Dendritic cell treated with granulocyte-macrophage colony-stimulating factor and Interleukin-4, amounts not matched to agents 40 ng/mL and 50 ng/mL, for 4 days (primary cell): ENCODE measurements around the gene PLSCR3.

Experiments
- H3K27ac Mint-ChIP-seq: one replicate; pipeline ENCODE4 v1.8.0; 2022; ENCODE audit warnings: mild to moderate bottlenecking, mixed read lengths
- H3K27me3 Mint-ChIP-seq: one replicate; pipeline ENCODE4 v1.8.0; 2022; ENCODE audit warnings: mild to moderate bottlenecking, mixed read lengths
- H3K36me3 Mint-ChIP-seq: one replicate; pipeline ENCODE4 v1.8.0; 2022; ENCODE audit warnings: low read depth, mixed read lengths
- H3K4me1 Mint-ChIP-seq: one replicate; pipeline ENCODE4 v1.8.0; 2022; ENCODE audit warnings: low read depth, mixed read lengths
- H3K4me3 Mint-ChIP-seq: one replicate; pipeline ENCODE4 v1.8.0; 2022; ENCODE audit warnings: mild to moderate bottlenecking, moderate library complexity, mixed read lengths
- H3K9me3 Mint-ChIP-seq: one replicate; pipeline ENCODE4 v1.8.0; 2022; ENCODE audit warnings: mixed read lengths
- intact Hi-C: fragments of 100-400 bp; cut with micrococcal nuclease; formaldehyde crosslinking; loops from one replicate; pipeline ENCODE4 v1.15.0; 2022

The PLSCR3 gene

GRCh38 chr17:7406235-7406825, 12.0 kb upstream of the PLSCR3 start:
- no peak overlapping the region for H3K27ac Mint-ChIP-seq
- peaks cover 51% of the 10 kb centered on the region for H3K27me3 Mint-ChIP-seq
- peaks cover 7% of the 10 kb centered on the region for H3K4me1 Mint-ChIP-seq
- H3K36me3 Mint-ChIP-seq = peaks cover 6% of the 10 kb centered on the region
- no peaks in the 10 kb centered on the region for H3K9me3 Mint-ChIP-seq
- intact Hi-C loops = loop anchor here (10.0 kb wide), 1 partner anchor 52 kb away; the partner anchor contains the start of genes KCTD11 and TMEM95
- no peak overlapping the region for H3K4me3 Mint-ChIP-seq

GRCh38 chr17:7405350-7406234, 11.3 kb upstream of the PLSCR3 start:
- peaks cover 45% of the 10 kb centered on the region for H3K27me3 Mint-ChIP-seq
- peak overlapping the region; percentile 92 for H3K27ac Mint-ChIP-seq
- peaks cover 10% of the 10 kb centered on the region for H3K36me3 Mint-ChIP-seq
- peaks cover 7% of the 10 kb centered on the region for H3K4me1 Mint-ChIP-seq
- H3K9me3 Mint-ChIP-seq = no peaks in the 10 kb centered on the region
- intact Hi-C loops = loop anchor here (10.0 kb wide), 1 partner anchor 51 kb away; the partner anchor contains the start of genes KCTD11 and TMEM95
- H3K4me3 Mint-ChIP-seq = peak overlapping the region; percentile 84

GRCh38 chr17:7404737-7405349, 10.5 kb upstream of the PLSCR3 start:
- peaks cover 39% of the 10 kb centered on the region for H3K27me3 Mint-ChIP-seq
- H3K9me3 Mint-ChIP-seq = no peaks in the 10 kb centered on the region
- intact Hi-C loops = loop anchor here (1.0 to 10.0 kb wide), 3 partner anchors 11 to 50 kb away; partner anchors contain the start of genes KCTD11, PLSCR3, TMEM102 and TMEM95
- peaks cover 10% of the 10 kb centered on the region for H3K36me3 Mint-ChIP-seq
- H3K4me1 Mint-ChIP-seq = peaks cover 7% of the 10 kb centered on the region
- peak overlapping the region; percentile 84 for H3K4me3 Mint-ChIP-seq
- peak overlapping the region; percentile 92 for H3K27ac Mint-ChIP-seq

DNA sequence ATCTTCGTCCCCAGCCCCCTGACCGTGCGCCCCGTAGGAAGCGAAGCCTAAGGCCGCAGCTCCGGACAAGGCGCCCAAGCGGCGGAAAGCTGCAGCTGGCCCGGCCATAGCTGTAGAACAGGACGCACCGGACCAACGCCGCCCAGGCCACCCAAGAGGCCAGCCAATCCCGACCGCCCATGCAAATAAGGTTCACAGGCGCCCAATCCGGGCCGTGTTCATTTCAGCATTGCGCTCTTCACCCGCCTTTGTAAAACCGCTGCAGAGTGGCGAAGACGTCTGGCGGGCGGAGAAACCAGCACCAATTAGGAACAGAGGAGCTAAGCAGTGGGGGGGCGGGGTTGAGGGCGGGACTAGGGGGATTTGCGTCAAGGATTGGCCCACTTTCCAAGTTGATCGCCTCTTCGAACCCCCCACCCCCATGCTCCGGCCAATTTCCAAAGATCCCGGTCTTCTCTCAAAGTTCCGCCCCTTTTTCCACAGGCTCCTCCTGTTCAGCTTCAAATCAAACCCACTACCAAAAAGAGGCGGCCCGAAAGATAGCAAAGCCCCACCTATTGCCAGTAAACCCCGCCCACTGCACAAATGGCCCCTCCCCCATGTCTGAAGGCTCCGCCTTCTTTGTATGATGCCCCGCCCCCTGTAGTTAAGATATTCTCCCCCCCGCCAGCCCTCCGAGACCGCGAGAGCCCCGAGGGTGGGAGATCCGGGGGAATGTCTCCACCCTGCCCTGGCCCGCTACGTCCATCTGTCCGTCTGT, 9.8 kb upstream of the PLSCR3 start, which contains the start of gene TMEM256:
TMEM256 (minus strand) TSS at position 121 of the 760 bp plus-strand sequence; CDS start at position 108, 13 bp downstream.
- peaks cover 10% of the 10 kb centered on the region for H3K36me3 Mint-ChIP-seq
- H3K4me3 Mint-ChIP-seq = peak within 1 kb of the TSS; percentile 84
- peaks cover 7% of the 10 kb centered on the region for H3K4me1 Mint-ChIP-seq
- H3K27me3 Mint-ChIP-seq = peaks cover 32% of the 10 kb centered on the region
- no peaks in the 10 kb centered on the region for H3K9me3 Mint-ChIP-seq
- H3K27ac Mint-ChIP-seq = peak within 1 kb of the TSS; percentile 92
- intact Hi-C loops = loop anchor here (1.0 to 10.0 kb wide), 3 partner anchors 10 to 49 kb away; partner anchors contain the start of genes KCTD11, PLSCR3, TMEM102 and TMEM95

- Mint-ChIP-seq H3K4me1 (peaks cover 7% of the 10 kb centered on the region), H3K4me3 (peak overlapping the region; percentile 84), H3K9me3 (no peaks in the 10 kb centered on the region), H3K27ac (peak overlapping the region; percentile 92), H3K27me3 (peaks cover 28% of the 10 kb centered on the region), H3K36me3 (peaks cover 10% of the 10 kb centered on the region)
- intact Hi-C loops = loop anchor here (10.0 kb wide), 1 partner anchor 49 kb away; the partner anchor contains the start of genes KCTD11 and TMEM95
Measured at GRCh38 chr17:7403727-7403976, 9.3 kb upstream of the PLSCR3 start.

- Mint-ChIP-seq H3K36me3 (peaks cover 10% of the 10 kb centered on the region), H3K4me1 (peaks cover 7% of the 10 kb centered on the region), H3K9me3 (no peaks in the 10 kb centered on the region), H3K27me3 (peaks cover 28% of the 10 kb centered on the region), H3K4me3 (peak overlapping the region; percentile 84), H3K27ac (peak overlapping the region; percentile 92)
- intact Hi-C loops = loop anchor here (10.0 kb wide), 1 partner anchor 48 kb away; the partner anchor contains the start of genes KCTD11 and TMEM95
Measured at GRCh38 chr17:7403043-7403726, 8.9 kb upstream of the PLSCR3 start.

- H3K9me3 Mint-ChIP-seq = no peaks in the 10 kb centered on the region
- peaks cover 16% of the 10 kb centered on the region for H3K36me3 Mint-ChIP-seq
- intact Hi-C loops = no loop called here
- H3K4me1 Mint-ChIP-seq = peaks cover 23% of the 10 kb centered on the region
- no peak overlapping the region for H3K4me3 Mint-ChIP-seq
- no peak overlapping the region for H3K27ac Mint-ChIP-seq
- H3K27me3 Mint-ChIP-seq = no peaks in the 10 kb centered on the region
Measured at GRCh38 chr17:7398612-7399011, 4.3 kb upstream of the PLSCR3 start.

DNA sequence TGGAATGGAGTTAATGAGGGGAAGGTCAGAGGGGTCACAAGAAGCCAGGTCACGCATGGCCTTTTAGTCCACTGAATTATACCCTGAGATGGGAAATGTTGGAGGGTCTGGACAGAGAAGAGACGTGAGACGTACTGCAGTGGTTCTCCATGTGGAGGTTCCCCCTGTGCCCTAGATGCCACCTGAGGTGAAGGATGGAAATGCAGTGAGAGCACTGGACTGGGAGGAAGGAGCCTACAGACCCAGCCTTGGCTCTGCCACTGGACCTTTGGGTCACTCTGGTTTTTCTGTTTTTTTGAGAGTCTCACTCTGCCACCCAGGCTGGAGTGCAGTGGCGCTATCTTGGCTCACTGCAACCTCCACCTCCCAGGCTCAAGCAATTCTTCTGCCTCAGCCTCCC, 1.8 kb upstream of the PLSCR3 start:
- no peaks in the 10 kb centered on the region for H3K9me3 Mint-ChIP-seq
- peaks cover 33% of the 10 kb centered on the region for H3K36me3 Mint-ChIP-seq
- H3K27me3 Mint-ChIP-seq = no peaks in the 10 kb centered on the region
- no peak overlapping the region for H3K4me3 Mint-ChIP-seq
- no peak overlapping the region for H3K27ac Mint-ChIP-seq
- H3K4me1 Mint-ChIP-seq = peaks cover 38% of the 10 kb centered on the region
- intact Hi-C loops = no loop called here

GRCh38 chr17:7393613-7394451, 493 bp downstream of the PLSCR3 start:
- Mint-ChIP-seq H3K27ac (peak overlapping the region; percentile 89), H3K4me3 (peak overlapping the region; percentile 95), H3K27me3 (no peaks in the 10 kb centered on the region), H3K36me3 (peaks cover 55% of the 10 kb centered on the region), H3K4me1 (peaks cover 38% of the 10 kb centered on the region), H3K9me3 (no peaks in the 10 kb centered on the region)
- intact Hi-C loops = loop anchor here (1.0 kb wide), 1 partner anchor 10 kb away; the partner anchor contains the start of gene TMEM256

GRCh38 chr17:7392696-7393612, 1.4 kb downstream of the PLSCR3 start:
- Mint-ChIP-seq H3K27ac (no peak overlapping the region), H3K36me3 (peaks cover 63% of the 10 kb centered on the region)
- intact Hi-C loops = no loop called here

DNA sequence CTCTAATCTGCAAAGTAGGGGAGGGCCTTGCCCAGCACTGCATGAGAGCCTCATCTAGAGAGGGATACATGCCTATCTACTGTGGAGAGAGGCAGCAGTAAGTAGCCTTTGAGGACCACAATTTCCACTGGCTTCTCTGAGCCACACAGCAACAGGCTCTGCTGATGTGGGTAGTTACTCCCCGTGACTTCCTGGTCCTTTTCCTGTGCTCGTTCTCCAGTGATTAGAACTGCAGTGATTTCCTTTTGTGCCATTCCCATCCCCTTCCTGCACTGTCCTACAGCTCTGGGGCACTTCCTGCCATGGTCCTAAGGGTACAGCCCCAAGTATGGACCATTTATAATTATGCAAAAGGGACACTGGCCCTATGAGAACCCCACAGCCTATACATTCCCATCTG, 3.0 kb downstream of the PLSCR3 start:
- Mint-ChIP-seq H3K4me1 (peaks cover 38% of the 10 kb centered on the region), H3K9me3 (no peaks in the 10 kb centered on the region), H3K27ac (no peak overlapping the region), H3K27me3 (no peaks in the 10 kb centered on the region), H3K36me3 (peaks cover 74% of the 10 kb centered on the region), H3K4me3 (no peak overlapping the region)
- intact Hi-C loops = no loop called here

More at GRCh38 chr17:7392696-7393612, 1.4 kb downstream of the PLSCR3 start:
- Mint-ChIP-seq H3K27me3 (no peaks in the 10 kb centered on the region), H3K4me1 (peaks cover 38% of the 10 kb centered on the region), H3K4me3 (peak overlapping the region; percentile 95), H3K9me3 (no peaks in the 10 kb centered on the region)
